ENCODE data around the gene TSPAN14.

- TF ChIP-seq CTCF (IDR thresholded peaks at IDR 0.05) (no peak), POLR2A (IDR thresholded peaks at IDR 0.05) (no peak), EP300 (IDR thresholded peaks at IDR 0.05) (no peak), POLR2AphosphoS5 (IDR thresholded peaks at IDR 0.05) (no peak)
Measured at GRCh38 chr10:80451132-80451531, 3.0 kb upstream of the TSPAN14 start.
